Cardiac fibroblast (primary cell): ENCODE data around the gene GPR25.

Experiments
- DNase-seq, 2 donors: peaks; one replicate each; pipeline versions ENCODE4 v3.0.0 to v3.0.0-alpha.2; 2010; ENCODE audit warnings: low read depth in 2 of 2
- H3K4me3 ChIP-seq, 2 donors: replicated peaks in 1 of 2; 1 replicate in 1 of 2; 2 replicates in 1 of 2; pipeline ENCODE4 v1.5.1; 2011; ENCODE audit warnings: low read depth in 2 of 2, low read length in 2 of 2, mild to moderate bottlenecking in 2 of 2, moderate library complexity in 1 of 2
- CTCF ChIP-seq: IDR thresholded peaks from one replicate; pipeline ENCODE4 v1.5.1; 2011; ENCODE audit warnings: low read depth, mild to moderate bottlenecking, low read length, inconsistent platforms

GPR25 gene

DNA sequence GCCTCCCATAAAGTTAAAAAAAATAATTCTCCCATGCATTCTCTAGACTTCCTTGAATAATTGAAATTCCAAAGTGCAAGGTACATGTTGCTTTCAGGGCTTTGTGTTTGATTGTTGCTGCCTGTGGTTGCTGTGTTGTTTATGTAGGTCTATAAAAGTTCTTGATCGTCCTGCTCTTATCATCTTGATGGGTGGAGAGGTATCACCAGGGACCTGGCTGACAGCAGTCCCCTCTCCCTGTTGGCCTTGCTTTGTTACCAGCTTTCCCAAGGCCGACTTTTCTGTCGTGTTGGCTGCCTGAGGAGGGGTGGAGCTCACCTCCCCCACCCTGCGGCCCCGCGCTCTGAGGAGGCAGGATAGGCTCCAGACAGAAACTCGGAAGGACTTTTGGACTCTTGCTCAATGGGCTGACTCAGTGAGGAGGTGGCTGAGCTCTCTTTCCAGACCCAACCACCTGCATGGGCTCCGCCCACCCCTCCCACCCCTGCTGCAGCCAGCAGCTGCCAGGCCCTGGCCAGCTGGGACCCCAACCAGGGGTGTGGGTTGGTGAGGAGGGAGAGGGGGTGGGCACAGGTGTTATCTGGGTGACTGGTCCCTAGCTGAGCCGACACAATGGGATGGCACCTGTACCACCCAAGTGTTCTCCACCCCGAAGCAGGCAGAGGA is 23.9 kb downstream of the GPR25 start:
- no peak overlapping the region for H3K4me3 ChIP-seq
- TF ChIP-seq CTCF = no peak
- DNase-seq = peak in 1 of 2 donors; percentile 51

DNA sequence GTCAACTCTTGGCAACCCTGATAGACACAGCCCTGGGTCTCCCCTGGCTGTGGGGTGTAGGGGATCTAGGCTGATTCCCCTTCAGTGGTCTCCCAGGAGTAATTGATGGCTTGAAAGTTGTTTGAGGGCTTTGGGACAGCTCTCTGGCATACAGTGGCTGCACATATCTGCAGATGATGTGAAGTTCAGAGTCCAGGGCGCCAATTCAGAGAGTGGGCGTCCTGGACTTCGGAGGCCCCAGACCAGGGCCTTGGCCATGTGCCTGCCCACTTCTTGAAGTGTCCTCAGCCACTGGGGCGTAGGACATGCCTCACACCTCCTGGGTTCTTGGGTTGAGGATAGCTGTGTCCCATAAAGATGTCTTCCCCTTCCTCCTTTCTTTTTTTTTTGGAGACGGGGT is 24.5 kb downstream of the GPR25 start:
- TF ChIP-seq CTCF = no peak
- no peak for DNase-seq
- H3K4me3 ChIP-seq = no peak overlapping the region

GRCh38 chr1:200899015-200899386 is 26.2 kb downstream of the GPR25 start:
- no peak overlapping the region for H3K4me3 ChIP-seq
- no peak for TF ChIP-seq CTCF
- no peak for DNase-seq

DNA sequence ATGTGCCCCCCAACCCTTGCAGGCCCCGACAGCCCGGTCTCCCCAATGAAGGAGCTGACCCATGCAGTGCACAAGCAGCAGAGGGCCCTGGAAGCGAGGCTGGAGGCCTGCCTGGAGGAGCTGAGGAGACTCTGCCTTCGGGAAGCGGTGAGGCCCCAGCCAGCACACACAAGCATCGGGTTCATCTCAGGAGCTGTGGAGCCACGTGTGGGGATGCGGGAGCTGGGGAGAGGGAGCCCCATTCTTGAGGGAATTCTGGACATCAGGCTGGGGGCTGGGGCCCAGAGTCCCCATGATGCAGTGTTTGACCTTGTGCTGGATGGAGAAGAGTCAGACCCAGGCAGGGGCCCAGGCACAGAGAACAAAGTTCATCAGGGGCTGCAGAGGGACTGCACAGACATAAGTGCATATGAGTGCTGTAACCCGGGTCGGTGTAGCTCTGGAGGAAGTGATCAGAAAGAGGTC is 26.7 kb downstream of the GPR25 start:
- DNase-seq = no peak

DNA sequence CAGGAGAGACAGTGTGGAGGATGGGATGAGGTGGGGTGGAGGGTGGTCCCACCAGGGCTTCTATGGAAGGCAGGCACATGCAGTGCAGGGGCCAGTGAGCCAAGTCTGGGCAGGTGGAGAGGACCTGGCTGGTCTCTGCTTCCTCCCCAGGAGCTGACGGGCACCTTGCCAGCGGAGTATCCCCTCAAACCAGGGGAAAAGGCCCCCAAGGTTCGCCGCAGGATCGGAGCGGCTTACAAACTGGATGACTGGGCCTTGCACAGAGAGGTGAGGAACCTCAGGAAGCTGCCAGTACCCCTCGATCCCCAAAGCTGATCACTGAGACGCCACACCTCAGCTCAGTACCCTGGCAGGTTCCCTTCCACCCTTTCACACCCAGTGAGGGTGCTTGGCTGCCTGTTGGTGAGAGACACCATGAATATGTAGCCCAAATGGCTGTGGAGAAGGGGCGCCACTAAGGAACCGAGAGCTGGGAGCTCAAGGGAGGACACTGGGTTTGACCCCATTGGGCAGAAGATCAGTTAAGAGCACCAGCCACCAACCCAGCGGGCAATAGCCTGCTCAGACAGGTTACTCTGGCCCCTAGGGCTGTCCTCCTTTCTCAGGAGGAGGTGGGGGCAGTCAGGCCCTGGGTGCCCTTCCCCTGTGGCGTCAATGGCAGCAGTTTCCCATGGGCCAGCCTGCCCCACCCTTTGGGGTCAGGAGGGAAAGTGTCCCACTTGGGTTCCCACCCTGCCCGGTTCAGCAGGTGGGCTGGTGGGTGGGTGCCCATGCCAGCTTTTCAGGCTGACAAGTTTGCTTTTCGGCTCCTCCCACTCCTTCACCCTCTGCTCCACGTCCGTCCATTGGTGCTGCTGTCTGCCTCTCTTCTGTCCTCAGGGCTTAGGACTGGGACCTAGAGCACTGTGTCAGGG is 27.4 kb downstream of the GPR25 start:
- H3K4me3 ChIP-seq = no peak overlapping the region
- TF ChIP-seq CTCF = no peak
- DNase-seq = no peak

More for the DNA sequence above, 26.7 kb downstream of the GPR25 start:
- no peak for TF ChIP-seq CTCF
- no peak overlapping the region for H3K4me3 ChIP-seq

- TF ChIP-seq CTCF = no peak
- DNase-seq = no peak
- H3K4me3 ChIP-seq = no peak overlapping the region
Measured at GRCh38 chr1:200900877-200901276, 28.1 kb downstream of the GPR25 start.
